ENCODE results near the gene ARHGEF10L.

ARHGEF10L gene

DNA sequence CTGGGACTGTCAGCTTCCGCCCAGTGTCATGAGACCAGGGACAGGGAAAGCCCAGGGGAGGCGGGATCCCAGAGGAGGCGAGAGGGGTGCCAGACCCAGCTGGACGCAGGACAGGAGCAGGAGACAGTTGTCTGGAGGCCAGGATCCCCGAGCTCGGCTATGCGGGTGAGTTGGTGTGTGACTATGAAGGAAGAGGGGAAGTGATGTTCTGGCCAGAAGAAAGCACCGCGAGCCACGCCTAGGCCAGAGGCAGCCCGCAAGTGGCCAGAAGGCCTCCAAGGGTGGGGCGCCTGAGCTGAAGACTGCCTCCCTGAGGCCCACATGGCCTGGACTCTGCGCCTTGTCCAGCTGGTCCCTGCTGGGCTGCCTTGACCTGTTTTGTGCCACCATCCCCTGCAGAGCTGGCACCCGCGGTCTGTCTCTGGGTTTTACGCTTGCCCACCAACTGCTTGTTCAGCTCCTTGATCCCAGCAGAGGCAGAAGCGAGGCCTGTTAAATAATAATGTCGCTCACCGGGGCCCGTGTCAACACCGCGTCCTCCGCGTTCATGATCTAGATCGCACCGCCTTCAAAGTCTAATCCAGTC is 130.5 kb downstream of the ARHGEF10L start (continued):
- TF ChIP-seq ZNF610 (tag by site-specific recombination; IDR thresholded peaks at IDR 0.05; ENCODE audit: borderline replicate concordance), result no peak
- TF ChIP-seq, protein P1, sequence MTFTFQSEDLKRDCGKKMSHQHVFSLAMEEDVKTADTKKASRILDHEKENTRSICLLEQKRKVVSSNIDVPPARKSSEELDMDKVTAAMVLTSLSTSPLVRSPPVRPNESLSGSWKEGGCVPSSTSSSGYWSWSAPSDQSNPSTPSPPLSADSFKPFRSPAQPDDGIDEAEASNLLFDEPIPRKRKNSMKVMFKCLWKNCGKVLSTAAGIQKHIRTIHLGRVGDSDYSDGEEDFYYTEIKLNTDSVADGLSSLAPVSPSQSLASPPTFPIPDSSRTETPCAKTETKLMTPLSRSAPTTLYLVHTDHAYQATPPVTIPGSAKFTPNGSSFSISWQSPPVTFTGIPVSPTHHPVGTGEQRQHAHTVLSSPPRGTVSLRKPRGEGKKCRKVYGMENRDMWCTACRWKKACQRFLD (tag by site-specific recombination; IDR thresholded peaks at IDR 0.05), result no peak

DNA sequence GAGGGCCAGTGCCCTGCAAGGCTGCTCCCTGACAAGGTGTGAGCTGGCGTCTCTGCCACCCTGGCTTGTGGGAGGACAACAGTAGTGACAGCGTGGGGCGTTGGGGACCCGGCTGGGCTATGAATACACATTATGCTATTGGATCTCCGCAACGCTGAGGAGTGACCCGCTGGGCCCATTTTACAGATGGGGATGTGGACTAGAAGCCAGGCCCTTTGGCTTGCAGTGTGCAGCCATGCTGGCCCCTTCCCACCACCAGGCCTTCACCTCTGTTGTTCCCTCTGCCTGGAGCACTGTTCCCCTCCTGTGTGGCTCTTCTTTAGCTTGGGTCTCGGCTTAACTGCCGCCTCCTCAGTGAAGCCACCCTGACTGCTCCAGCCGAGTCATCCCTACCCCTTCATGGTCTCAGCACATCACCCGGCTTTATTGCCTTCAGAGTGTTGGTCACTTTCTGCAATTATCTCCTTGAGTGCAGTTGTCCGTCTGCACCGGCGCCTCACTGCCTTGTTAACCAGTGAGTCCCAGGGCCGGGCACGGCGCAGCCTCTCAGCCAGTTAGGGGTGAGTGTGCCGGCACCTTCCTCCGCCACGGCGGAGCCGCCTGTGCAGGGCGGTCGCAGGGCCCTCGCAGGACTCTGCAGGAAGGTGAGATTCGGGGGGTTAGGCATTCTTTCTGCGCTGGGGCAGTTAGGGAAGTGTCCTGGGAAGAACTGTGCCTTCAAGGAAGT is 131.3 kb downstream of the ARHGEF10L start:
- no peak for TF ChIP-seq ZNF777 (tag by site-specific recombination; IDR thresholded peaks at IDR 0.05; ENCODE audit: borderline replicate concordance)
- TF ChIP-seq ZNF629 (tag by site-specific recombination; IDR thresholded peaks at IDR 0.05), result no peak
- TF ChIP-seq PRDM1 (tag by site-specific recombination; IDR thresholded peaks at IDR 0.05), result no peak
- TF ChIP-seq, protein P2, sequence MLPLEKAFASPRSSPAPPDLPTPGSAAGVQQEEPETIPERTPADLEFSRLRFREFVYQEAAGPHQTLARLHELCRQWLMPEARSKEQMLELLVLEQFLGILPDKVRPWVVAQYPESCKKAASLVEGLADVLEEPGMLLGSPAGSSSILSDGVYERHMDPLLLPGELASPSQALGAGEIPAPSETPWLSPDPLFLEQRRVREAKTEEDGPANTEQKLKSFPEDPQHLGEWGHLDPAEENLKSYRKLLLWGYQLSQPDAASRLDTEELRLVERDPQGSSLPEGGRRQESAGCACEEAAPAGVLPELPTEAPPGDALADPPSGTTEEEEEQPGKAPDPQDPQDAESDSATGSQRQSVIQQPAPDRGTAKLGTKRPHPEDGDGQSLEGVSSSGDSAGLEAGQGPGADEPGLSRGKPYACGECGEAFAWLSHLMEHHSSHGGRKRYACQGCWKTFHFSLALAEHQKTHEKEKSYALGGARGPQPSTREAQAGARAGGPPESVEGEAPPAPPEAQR (tag by site-specific recombination; IDR thresholded peaks at IDR 0.05), result no peak
- TF ChIP-seq ZNF785 (tag by site-specific recombination; IDR thresholded peaks at IDR 0.05), result no peak
- no peak for TF ChIP-seq ZNF514 (tag by site-specific recombination; IDR thresholded peaks at IDR 0.05)
- TF ChIP-seq GFI1B (tag by site-specific recombination; IDR thresholded peaks at IDR 0.05), result no peak
- TF ChIP-seq ZNF169 (tag by site-specific recombination; IDR thresholded peaks at IDR 0.05), result no peak
- Histone ChIP-seq H3K36me3 (ENCODE audit: control insufficient read depth in 2 of 2, insufficient read depth in 1 of 2, low read length in 2 of 2) (peaks cover 0 to 5% of the 10 kb centered on the region in 2 experiments; a peak in 1 of 3 replicates), H3K4me3 (ENCODE audit: low read depth, low read length) (no peak overlapping the region), H3K27ac (ENCODE audit: extremely low read depth, low read depth, low read length) (no peak overlapping the region), H3K4me1 (ENCODE audit: control insufficient read depth, insufficient read depth, low read length) (no peaks in the 10 kb centered on the region), H3K9me3 (ENCODE audit: control insufficient read depth, insufficient read depth, low read depth, low read length) (no peaks in the 10 kb centered on the region)
- ChIA-PET POLR2A (no interaction called here), CTCF (interaction anchor here (0.9 to 1.7 kb wide), 6 partner anchors 9 to 155 kb away, joined by 3 to 10 read pairs (median 3); no protein-coding TSS in a partner anchor)

DNA sequence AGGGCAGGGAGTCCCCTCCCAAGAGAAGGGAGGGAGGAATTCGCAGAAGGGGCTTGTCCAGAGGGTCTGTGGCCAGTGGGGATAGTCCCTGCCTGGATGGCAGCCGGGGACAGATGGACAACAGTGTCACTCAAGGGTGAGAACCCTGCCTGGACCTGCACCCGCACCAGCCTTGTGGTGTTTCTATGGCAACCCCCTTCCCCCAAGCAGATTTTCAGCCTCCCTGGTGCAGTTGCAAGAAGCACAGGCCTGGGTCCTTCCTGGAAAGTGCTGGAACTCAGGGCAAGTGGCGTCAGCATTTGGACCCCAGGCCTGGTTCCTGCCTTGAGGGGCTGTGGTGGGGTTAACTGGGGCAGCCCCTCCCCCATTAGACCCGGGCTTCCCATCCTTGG is 131.8 kb downstream of the ARHGEF10L start:
- ChIA-PET CTCF (interaction anchor here (0.9 to 1.7 kb wide), 2 partner anchors 10 to 155 kb away, joined by 3 to 10 read pairs; no protein-coding TSS in a partner anchor), POLR2A (no interaction called here)
- Histone ChIP-seq H3K4me3 (ENCODE audit: low read depth, low read length) (no peak overlapping the region), H3K4me1 (ENCODE audit: control insufficient read depth, insufficient read depth, low read length) (no peaks in the 10 kb centered on the region), H3K36me3 (ENCODE audit: control insufficient read depth in 2 of 2, insufficient read depth in 1 of 2, low read length in 2 of 2) (no peaks in the 10 kb centered on the region), H3K27ac (ENCODE audit: extremely low read depth, low read depth, low read length) (no peak overlapping the region), H3K9me3 (ENCODE audit: control insufficient read depth, insufficient read depth, low read depth, low read length) (no peaks in the 10 kb centered on the region)
- TF ChIP-seq ZNF223 (tag by site-specific recombination; IDR thresholded peaks at IDR 0.05) (0 out of 2 replicates have a peak, but pooled peaks have one; percentile 59), ZNF791 (tag by site-specific recombination; IDR thresholded peaks at IDR 0.05) (no peak)

DNA sequence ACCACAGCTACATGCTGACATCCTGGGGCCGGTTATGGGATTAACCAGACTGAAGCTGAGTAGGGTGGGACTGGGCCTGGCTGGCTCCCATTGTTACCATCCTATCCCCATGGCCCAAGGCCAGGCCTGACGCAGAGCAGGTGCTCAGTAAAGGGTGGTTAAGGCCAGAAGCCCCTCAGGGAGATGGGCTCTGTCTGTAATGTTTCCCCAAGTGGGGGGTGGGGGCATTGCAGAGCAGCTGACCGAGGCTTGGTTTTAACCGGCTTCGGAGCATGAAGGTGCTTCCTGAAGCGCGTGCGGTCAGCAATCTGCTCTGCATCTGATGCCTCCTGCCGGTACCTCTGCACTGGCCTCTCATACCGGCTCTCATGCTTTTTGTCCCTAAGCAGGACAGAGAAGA is 132.2 kb downstream of the ARHGEF10L start:
- H3K36me3 ChIP-seq (ENCODE audit: control insufficient read depth in 2 of 2, insufficient read depth in 1 of 2, low read length in 2 of 2), result no peaks in the 10 kb centered on the region
- ChIA-PET POLR2A (no interaction called here), CTCF (no interaction called here)
- no peaks in the 10 kb centered on the region for H3K4me1 ChIP-seq (ENCODE audit: control insufficient read depth, insufficient read depth, low read length)
- H3K4me3 ChIP-seq (ENCODE audit: low read depth, low read length), result no peak overlapping the region
- no peaks in the 10 kb centered on the region for H3K9me3 ChIP-seq (ENCODE audit: control insufficient read depth, insufficient read depth, low read depth, low read length)
- no peak overlapping the region for H3K27ac ChIP-seq (ENCODE audit: extremely low read depth, low read depth, low read length)
- TF ChIP-seq, protein P3, sequence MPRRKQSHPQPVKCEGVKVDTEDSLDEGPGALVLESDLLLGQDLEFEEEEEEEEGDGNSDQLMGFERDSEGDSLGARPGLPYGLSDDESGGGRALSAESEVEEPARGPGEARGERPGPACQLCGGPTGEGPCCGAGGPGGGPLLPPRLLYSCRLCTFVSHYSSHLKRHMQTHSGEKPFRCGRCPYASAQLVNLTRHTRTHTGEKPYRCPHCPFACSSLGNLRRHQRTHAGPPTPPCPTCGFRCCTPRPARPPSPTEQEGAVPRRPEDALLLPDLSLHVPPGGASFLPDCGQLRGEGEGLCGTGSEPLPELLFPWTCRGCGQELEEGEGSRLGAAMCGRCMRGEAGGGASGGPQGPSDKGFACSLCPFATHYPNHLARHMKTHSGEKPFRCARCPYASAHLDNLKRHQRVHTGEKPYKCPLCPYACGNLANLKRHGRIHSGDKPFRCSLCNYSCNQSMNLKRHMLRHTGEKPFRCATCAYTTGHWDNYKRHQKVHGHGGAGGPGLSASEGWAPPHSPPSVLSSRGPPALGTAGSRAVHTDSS (tag by site-specific recombination; IDR thresholded peaks at IDR 0.05), result no peak
- TF ChIP-seq, protein P4, sequence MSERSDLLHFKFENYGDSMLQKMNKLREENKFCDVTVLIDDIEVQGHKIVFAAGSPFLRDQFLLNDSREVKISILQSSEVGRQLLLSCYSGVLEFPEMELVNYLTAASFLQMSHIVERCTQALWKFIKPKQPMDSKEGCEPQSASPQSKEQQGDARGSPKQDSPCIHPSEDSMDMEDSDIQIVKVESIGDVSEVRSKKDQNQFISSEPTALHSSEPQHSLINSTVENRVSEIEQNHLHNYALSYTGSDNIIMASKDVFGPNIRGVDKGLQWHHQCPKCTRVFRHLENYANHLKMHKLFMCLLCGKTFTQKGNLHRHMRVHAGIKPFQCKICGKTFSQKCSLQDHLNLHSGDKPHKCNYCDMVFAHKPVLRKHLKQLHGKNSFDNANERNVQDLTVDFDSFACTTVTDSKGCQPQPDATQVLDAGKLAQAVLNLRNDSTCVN (tag by site-specific recombination; optimal IDR thresholded peaks at IDR 0.05), result no peak
- TF ChIP-seq ZEB2 (tag by site-specific recombination; IDR thresholded peaks at IDR 0.05) (no peak), SCRT2 (tag by site-specific recombination; IDR thresholded peaks at IDR 0.05) (no peak), GLIS1 (tag by site-specific recombination; IDR thresholded peaks at IDR 0.05) (no peak), REPIN1 (tag by site-specific recombination; IDR thresholded peaks at IDR 0.05; ENCODE audit: low read depth) (no peak), ZNF157 (tag by site-specific recombination; IDR thresholded peaks at IDR 0.05) (no peak), ZNF830 (tag by site-specific recombination; IDR thresholded peaks at IDR 0.05; ENCODE audit: low read depth) (no peak)
- TF ChIP-seq, protein P5, sequence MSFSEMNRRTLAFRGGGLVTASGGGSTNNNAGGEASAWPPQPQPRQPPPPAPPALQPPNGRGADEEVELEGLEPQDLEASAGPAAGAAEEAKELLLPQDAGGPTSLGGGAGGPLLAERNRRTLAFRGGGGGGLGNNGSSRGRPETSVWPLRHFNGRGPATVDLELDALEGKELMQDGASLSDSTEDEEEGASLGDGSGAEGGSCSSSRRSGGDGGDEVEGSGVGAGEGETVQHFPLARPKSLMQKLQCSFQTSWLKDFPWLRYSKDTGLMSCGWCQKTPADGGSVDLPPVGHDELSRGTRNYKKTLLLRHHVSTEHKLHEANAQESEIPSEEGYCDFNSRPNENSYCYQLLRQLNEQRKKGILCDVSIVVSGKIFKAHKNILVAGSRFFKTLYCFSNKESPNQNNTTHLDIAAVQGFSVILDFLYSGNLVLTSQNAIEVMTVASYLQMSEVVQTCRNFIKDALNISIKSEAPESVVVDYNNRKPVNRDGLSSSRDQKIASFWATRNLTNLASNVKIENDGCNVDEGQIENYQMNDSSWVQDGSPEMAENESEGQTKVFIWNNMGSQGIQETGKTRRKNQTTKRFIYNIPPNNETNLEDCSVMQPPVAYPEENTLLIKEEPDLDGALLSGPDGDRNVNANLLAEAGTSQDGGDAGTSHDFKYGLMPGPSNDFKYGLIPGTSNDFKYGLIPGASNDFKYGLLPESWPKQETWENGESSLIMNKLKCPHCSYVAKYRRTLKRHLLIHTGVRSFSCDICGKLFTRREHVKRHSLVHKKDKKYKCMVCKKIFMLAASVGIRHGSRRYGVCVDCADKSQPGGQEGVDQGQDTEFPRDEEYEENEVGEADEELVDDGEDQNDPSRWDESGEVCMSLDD (tag by site-specific recombination; IDR thresholded peaks at IDR 0.05), result no peak
